Measurements from ENCODE around the gene SRP68.

SRP68 gene

GRCh38 chr17:76091526-76092286 lies 19.4 kb upstream of the SRP68 start:
- no peak for DNase-seq
- Histone ChIP-seq H3K27me3 (no peaks in the 10 kb centered on the region), H3K36me3 (peaks cover 28% of the 10 kb centered on the region), H3K4me1 (peaks cover 8% of the 10 kb centered on the region), H3K4me3 (ENCODE audit: low read depth, low read length) (no peak overlapping the region), H3K9me3 (no peaks in the 10 kb centered on the region)
- TF ChIP-seq CTCF (IDR thresholded peaks at IDR 0.05; ENCODE audit: low read depth, low read length): no peak

GRCh38 chr17:76090517-76091129 lies 18.3 kb upstream of the SRP68 start:
- Histone ChIP-seq H3K4me3 (ENCODE audit: low read depth, low read length) (no peak overlapping the region), H3K36me3 (peaks cover 25% of the 10 kb centered on the region), H3K4me1 (peaks cover 8% of the 10 kb centered on the region), H3K27me3 (no peaks in the 10 kb centered on the region), H3K9me3 (no peaks in the 10 kb centered on the region)
- TF ChIP-seq CTCF (IDR thresholded peaks at IDR 0.05; ENCODE audit: low read depth, low read length): no peak
- no peak for DNase-seq

GRCh38 chr17:76089680-76090516 lies 17.6 kb upstream of the SRP68 start:
- no peak for TF ChIP-seq CTCF (IDR thresholded peaks at IDR 0.05; ENCODE audit: low read depth, low read length)
- H3K36me3 ChIP-seq: peaks cover 32% of the 10 kb centered on the region
- no peaks in the 10 kb centered on the region for H3K9me3 ChIP-seq
- peaks cover 8% of the 10 kb centered on the region for H3K4me1 ChIP-seq
- H3K27me3 ChIP-seq: no peaks in the 10 kb centered on the region
- DNase-seq: peak; percentile 55
- no peak overlapping the region for H3K4me3 ChIP-seq (ENCODE audit: low read depth, low read length)

- Histone ChIP-seq H3K4me1 (peaks cover 8% of the 10 kb centered on the region), H3K27me3 (no peaks in the 10 kb centered on the region), H3K4me3 (ENCODE audit: low read depth, low read length) (no peak overlapping the region), H3K36me3 (peaks cover 28% of the 10 kb centered on the region), H3K9me3 (no peaks in the 10 kb centered on the region)
- no peak for TF ChIP-seq CTCF (IDR thresholded peaks at IDR 0.05; ENCODE audit: low read depth, low read length)
- DNase-seq: no peak
These were observed 16.7 kb upstream of the SRP68 start for GRCh38 chr17:76088868-76089576.

GRCh38 chr17:76088041-76088867 lies 15.9 kb upstream of the SRP68 start:
- no peak for DNase-seq
- Histone ChIP-seq H3K27me3 (no peaks in the 10 kb centered on the region), H3K4me3 (ENCODE audit: low read depth, low read length) (no peak overlapping the region), H3K36me3 (peaks cover 25% of the 10 kb centered on the region), H3K4me1 (peaks cover 9% of the 10 kb centered on the region), H3K9me3 (no peaks in the 10 kb centered on the region)
- 0 out of 2 replicates have a peak, but pooled peaks have one; percentile 6 for TF ChIP-seq CTCF (IDR thresholded peaks at IDR 0.05; ENCODE audit: low read depth, low read length)
